ENCODE measurements around the gene BORCS5. TPM values are rescaled to one million over a fixed set of nuclear protein-coding genes. Genes with fewer than 3 reads are reported as not detected.

BORCS5 gene
- total and polyA plus RNA-seq, 2 experiments from 2014 or later = 11.3 to 12.6 TPM

DNA sequence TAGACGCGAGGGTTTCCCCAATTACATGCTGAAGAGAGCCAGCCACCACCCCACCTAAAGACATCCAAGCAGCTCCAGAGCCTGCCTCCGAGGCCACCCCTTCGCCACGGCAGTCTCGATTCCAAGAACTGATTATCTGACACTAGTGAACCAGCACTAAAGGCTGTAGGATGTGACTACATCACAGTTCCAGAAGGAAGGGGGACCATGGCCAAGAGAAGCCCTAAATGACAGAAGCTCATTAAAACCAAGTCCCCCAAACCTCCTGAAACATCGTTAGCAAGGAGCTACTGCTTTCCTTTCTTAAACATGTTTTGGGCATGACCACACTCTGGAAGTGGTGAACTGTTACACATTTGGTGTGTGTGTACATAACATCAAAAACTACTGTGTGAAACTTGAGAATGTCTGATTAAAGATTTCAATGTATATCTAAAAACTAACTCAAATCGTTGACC, 117.6 kb downstream of the BORCS5 start:
- no peaks in the 10 kb centered on the region; the same call in 1 of the 2 replicates for H3K4me1 ChIP-seq (ENCODE audit: insufficient read depth)
- H3K36me3 Mint-ChIP-seq (ENCODE audit: low read depth) = peaks cover 81% of the 10 kb centered on the region
- H3K79me2 ChIP-seq (replicated peaks; ENCODE audit: insufficient read depth) = 0 out of 2 replicates have a peak, but pooled peaks cover 5% of the 10 kb centered on the region
- H3K9me2 ChIP-seq (ENCODE audit: insufficient read depth) = no peaks in the 10 kb centered on the region
- H3K36me3 ChIP-seq (ENCODE audit: insufficient read depth) = peaks cover 22% of the 10 kb centered on the region
- H3K27ac ChIP-seq (ENCODE audit: low read depth) = peak overlapping the region; percentile 45; the same call in 1 of the 2 replicates
- TF ChIP-seq EZH2 (IDR thresholded peaks at IDR 0.05; ENCODE audit: low read depth, unreplicated experiment) = no peak
- TF ChIP-seq NANOG (IDR thresholded peaks at IDR 0.05; ENCODE audit: borderline replicate concordance) = no peak
- TF ChIP-seq STAT1 (IDR thresholded peaks at IDR 0.05; ENCODE audit: unreplicated experiment) = no peak
- TF ChIP-seq JUNB (IDR thresholded peaks at IDR 0.05; ENCODE audit: unreplicated experiment) = no peak
- no peak for TF ChIP-seq CREB1 (CRISPR knock-in tag; IDR thresholded peaks at IDR 0.05; ENCODE audit: low read depth)
- TF ChIP-seq, protein P1, sequence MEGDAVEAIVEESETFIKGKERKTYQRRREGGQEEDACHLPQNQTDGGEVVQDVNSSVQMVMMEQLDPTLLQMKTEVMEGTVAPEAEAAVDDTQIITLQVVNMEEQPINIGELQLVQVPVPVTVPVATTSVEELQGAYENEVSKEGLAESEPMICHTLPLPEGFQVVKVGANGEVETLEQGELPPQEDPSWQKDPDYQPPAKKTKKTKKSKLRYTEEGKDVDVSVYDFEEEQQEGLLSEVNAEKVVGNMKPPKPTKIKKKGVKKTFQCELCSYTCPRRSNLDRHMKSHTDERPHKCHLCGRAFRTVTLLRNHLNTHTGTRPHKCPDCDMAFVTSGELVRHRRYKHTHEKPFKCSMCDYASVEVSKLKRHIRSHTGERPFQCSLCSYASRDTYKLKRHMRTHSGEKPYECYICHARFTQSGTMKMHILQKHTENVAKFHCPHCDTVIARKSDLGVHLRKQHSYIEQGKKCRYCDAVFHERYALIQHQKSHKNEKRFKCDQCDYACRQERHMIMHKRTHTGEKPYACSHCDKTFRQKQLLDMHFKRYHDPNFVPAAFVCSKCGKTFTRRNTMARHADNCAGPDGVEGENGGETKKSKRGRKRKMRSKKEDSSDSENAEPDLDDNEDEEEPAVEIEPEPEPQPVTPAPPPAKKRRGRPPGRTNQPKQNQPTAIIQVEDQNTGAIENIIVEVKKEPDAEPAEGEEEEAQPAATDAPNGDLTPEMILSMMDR (conservative IDR thresholded peaks at IDR 0.05; ENCODE audit: low read depth in 2 of 2) = no peak
- TF ChIP-seq EZH2phosphoT487 (IDR thresholded peaks at IDR 0.05; ENCODE audit: unreplicated experiment) = no peak
- TF ChIP-seq POLR2AphosphoS5 (IDR thresholded peaks at IDR 0.05; ENCODE audit: low read depth) = no peak
- TF ChIP-seq, protein P2, sequence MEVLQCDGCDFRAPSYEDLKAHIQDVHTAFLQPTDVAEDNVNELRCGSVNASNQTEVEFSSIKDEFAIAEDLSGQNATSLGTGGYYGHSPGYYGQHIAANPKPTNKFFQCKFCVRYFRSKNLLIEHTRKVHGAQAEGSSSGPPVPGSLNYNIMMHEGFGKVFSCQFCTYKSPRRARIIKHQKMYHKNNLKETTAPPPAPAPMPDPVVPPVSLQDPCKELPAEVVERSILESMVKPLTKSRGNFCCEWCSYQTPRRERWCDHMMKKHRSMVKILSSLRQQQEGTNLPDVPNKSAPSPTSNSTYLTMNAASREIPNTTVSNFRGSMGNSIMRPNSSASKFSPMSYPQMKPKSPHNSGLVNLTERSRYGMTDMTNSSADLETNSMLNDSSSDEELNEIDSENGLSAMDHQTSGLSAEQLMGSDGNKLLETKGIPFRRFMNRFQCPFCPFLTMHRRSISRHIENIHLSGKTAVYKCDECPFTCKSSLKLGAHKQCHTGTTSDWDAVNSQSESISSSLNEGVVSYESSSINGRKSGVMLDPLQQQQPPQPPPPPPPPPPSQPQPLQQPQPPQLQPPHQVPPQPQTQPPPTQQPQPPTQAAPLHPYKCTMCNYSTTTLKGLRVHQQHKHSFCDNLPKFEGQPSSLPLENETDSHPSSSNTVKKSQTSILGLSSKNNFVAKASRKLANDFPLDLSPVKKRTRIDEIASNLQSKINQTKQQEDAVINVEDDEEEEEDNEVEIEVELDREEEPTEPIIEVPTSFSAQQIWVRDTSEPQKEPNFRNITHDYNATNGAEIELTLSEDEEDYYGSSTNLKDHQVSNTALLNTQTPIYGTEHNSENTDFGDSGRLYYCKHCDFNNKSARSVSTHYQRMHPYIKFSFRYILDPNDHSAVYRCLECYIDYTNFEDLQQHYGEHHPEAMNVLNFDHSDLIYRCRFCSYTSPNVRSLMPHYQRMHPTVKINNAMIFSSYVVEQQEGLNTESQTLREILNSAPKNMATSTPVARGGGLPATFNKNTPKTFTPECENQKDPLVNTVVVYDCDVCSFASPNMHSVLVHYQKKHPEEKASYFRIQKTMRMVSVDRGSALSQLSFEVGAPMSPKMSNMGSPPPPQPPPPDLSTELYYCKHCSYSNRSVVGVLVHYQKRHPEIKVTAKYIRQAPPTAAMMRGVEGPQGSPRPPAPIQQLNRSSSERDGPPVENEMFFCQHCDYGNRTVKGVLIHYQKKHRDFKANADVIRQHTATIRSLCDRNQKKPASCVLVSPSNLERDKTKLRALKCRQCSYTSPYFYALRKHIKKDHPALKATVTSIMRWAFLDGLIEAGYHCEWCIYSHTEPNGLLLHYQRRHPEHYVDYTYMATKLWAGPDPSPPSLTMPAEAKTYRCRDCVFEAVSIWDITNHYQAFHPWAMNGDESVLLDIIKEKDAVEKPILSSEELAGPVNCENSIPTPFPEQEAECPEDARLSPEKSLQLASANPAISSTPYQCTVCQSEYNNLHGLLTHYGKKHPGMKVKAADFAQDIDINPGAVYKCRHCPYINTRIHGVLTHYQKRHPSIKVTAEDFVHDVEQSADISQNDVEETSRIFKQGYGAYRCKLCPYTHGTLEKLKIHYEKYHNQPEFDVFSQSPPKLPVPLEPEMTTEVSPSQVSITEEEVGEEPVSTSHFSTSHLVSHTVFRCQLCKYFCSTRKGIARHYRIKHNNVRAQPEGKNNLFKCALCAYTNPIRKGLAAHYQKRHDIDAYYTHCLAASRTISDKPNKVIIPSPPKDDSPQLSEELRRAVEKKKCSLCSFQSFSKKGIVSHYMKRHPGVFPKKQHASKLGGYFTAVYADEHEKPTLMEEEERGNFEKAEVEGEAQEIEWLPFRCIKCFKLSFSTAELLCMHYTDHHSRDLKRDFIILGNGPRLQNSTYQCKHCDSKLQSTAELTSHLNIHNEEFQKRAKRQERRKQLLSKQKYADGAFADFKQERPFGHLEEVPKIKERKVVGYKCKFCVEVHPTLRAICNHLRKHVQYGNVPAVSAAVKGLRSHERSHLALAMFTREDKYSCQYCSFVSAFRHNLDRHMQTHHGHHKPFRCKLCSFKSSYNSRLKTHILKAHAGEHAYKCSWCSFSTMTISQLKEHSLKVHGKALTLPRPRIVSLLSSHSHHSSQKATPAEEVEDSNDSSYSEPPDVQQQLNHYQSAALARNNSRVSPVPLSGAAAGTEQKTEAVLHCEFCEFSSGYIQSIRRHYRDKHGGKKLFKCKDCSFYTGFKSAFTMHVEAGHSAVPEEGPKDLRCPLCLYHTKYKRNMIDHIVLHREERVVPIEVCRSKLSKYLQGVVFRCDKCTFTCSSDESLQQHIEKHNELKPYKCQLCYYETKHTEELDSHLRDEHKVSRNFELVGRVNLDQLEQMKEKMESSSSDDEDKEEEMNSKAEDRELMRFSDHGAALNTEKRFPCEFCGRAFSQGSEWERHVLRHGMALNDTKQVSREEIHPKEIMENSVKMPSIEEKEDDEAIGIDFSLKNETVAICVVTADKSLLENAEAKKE (CRISPR knock-in tag; IDR thresholded peaks at IDR 0.05) = no peak
- TF ChIP-seq ZNF331 (CRISPR knock-in tag; IDR thresholded peaks at IDR 0.05; ENCODE audit: low read depth) = no peak
- H3K4me3 Mint-ChIP-seq = no peak overlapping the region
- no peaks in the 10 kb centered on the region for H3K27me3 ChIP-seq (ENCODE audit: insufficient read depth)
- H3K4me1 Mint-ChIP-seq = peaks cover 10% of the 10 kb centered on the region
- peak overlapping the region; percentile 26; the same call in 1 of the 2 replicates for H3K27ac Mint-ChIP-seq
- H3K4me3 ChIP-seq = no peak overlapping the region
- no peak overlapping the region for H3K4me2 ChIP-seq
- H3K27me3 Mint-ChIP-seq (ENCODE audit: insufficient read depth, low read depth, poor library complexity) = peaks cover 8% of the 10 kb centered on the region
- DNase-seq (ENCODE audit: low spot score) (no peak), ATAC-seq (no peak)
- 0 out of 2 replicates have a peak, but pooled peaks cover 8% of the 10 kb centered on the region for H3F3A ChIP-seq (replicated peaks; ENCODE audit: low read depth)
- H2AFZ ChIP-seq = no peak overlapping the region
- peaks cover 15% of the 10 kb centered on the region for H4K20me1 ChIP-seq (replicated peaks; ENCODE audit: insufficient read depth)
- H3K9me3 Mint-ChIP-seq = peaks cover 22% of the 10 kb centered on the region
